Pancreas (tissue), 10 donors: Measurements from ENCODE around the gene CX3CL1. TPM values are rescaled to one million over a fixed set of nuclear protein-coding genes. Genes with fewer than 3 reads are reported as not detected.
"Not testable (repeated sequence)": the region's sequence is repeated elsewhere in the genome, so short reads cannot be mapped to it uniquely, and the experiment has no call there.

Experiments used
- ATAC-seq, 4 donors: fragments of 200-7000 bp; cut with Tn5 transposase; one replicate each; pipeline versions ENCODE4 v1.8.0 to v1.9.1; 2020; ENCODE audit warnings: mild to moderate bottlenecking in 4 of 4, moderate library complexity in 4 of 4
- DNase-seq, 6 donors: peaks; one replicate each; pipeline ENCODE4 v3.0.0-alpha.2; 2020
- FAIRE-seq: peaks from 2 replicates; lab custom pipeline; 2012; peaks lifted over from hg19 to GRCh38; lab: Jason Lieb, UNC
- H3K27ac ChIP-seq, 4 donors: fragments of 200-600 bp; sonication (generic); 1 replicate in 3 of 4; 2 replicates in 1 of 4; pipeline versions ENCODE4 v1.5.0 to v1.8.0; 2020
- H3K27me3 ChIP-seq, 4 donors: fragments of 200-600 bp; one replicate each; pipeline ENCODE4 v1.8.0; 2021
- H3K36me3 ChIP-seq, 3 donors: fragments of 200-600 bp; sonication (generic) in 1 of 3; one replicate each; pipeline versions ENCODE4 v1.5.0 to v1.8.0; 2020 to 2021
- H3K4me1 ChIP-seq, 3 donors: fragments of 200-600 bp; one replicate each; pipeline ENCODE4 v1.8.0; 2021
- H3K4me3 ChIP-seq, 4 donors: fragments of 200-600 bp; sonication (generic) in 2 of 4; one replicate each; pipeline versions ENCODE4 v1.5.0 to v1.8.0; 2020 to 2021
- H3K9me3 ChIP-seq, 4 donors: fragments of 200-600 bp; one replicate each; pipeline ENCODE4 v1.8.0; 2021
- CTCF ChIP-seq, 4 donors: fragments of 200-600 bp; sonication (generic) in 3 of 4; IDR thresholded peaks; one replicate each; pipeline versions ENCODE4 v1.5.0 to v1.8.0; 2021; ENCODE audit warnings: antibody characterized with exemption in 4 of 4
- WGBS, 2 donors: extraction: QIAGEN DNeasy Blood & Tissue Kit; methylation state at CpG; one replicate each; pipeline ENCODE4 v1.1.7; 2013; 5-methylcytosine and 5-hydroxymethylcytosine counted together
- intact Hi-C, 3 donors: fragments of 100-400 bp; cut with DNase I; formaldehyde crosslinking; loops; one replicate each; pipeline versions ENCODE4 v1.11.1 to v1.14.2; 2022
- polyA plus RNA-seq, 2 donors: library from polyadenylated mRNA; stranded (reverse); fragments of 200-250 nt; gene quantifications; one replicate each; pipeline ENCODE4 v1.2.3, GENCODE V29; 2013
- total RNA-seq, 6 donors: library from RNA; stranded (reverse); fragmentation: NEBNext Ultra II Directional in 4 of 6; extraction: Animal tissue kit (Norgen Biotek cat#: 25700) in 4 of 6; gene quantifications; one replicate each; pipeline versions ENCODE4 v1.2.1 to v1.2.4, GENCODE V29; 2021 to 2023
- donor health status: healthy with polysubstance abuse.
- donor health status: DM: no; HTN: no; CAD: no; lungs with moderate emphysema.
- donor health status: DM: no; HTN: no; CAD: no.
- donor health status: control.
- donor health status: control.
- donor health status: Bipolar disorder and iron deficiency.
- donor health status: DM: yes; HTN: yes; CAD: no.
- donor health status: DM: no; HTN: no; CAD: no.
- donor health status: DM: no; HTN: no; CAD: no.
- donor health status: DM: yes; HTN: yes; CAD: no.

The CX3CL1 gene
- total and polyA plus RNA-seq, 8 donors = 4.6 to 21.3 (median 7.4) TPM

GRCh38 chr16:57394444-57394843 is 22.2 kb downstream of the CX3CL1 start:
- Histone ChIP-seq H3K9me3 (no peaks in the 10 kb centered on the region), H3K36me3 (no peaks in the 10 kb centered on the region), H3K4me1 (peaks cover 0 to 2% (median 0%) of the 10 kb centered on the region in 3 donors), H3K27me3 (no peaks in the 10 kb centered on the region), H3K4me3 (no peak overlapping the region), H3K27ac (no peak overlapping the region)
- peak in 3 of 4 donors; percentile 11 to 43 (median 32) for ATAC-seq
- peak in 1 of 6 donors; percentile 31 for DNase-seq
- TF ChIP-seq CTCF (IDR thresholded peaks at IDR 0.05) = no peak
- WGBS, 2 donors = 39 to 46% methylated on average over 7 of the region's 7 CpGs
- no peak for FAIRE-seq
- intact Hi-C loops = no loop called here

- H3K9me3 ChIP-seq = no peaks in the 10 kb centered on the region
- TF ChIP-seq CTCF (IDR thresholded peaks at IDR 0.05) = no peak
- no peak for FAIRE-seq
- no peak overlapping the region for H3K27ac ChIP-seq
- WGBS, 2 donors = 73 to 80% methylated on average over 5 of the region's 5 CpGs
- no peaks in the 10 kb centered on the region for H3K36me3 ChIP-seq
- intact Hi-C loops = no loop called here
- H3K27me3 ChIP-seq = no peaks in the 10 kb centered on the region
- peaks cover 0 to 2% (median 0%) of the 10 kb centered on the region in 3 donors for H3K4me1 ChIP-seq
- ATAC-seq = no peak
- no peak overlapping the region for H3K4me3 ChIP-seq
- no peak for DNase-seq
Observed at GRCh38 chr16:57395026-57395425, 22.7 kb downstream of the CX3CL1 start.

- ATAC-seq (no peak), DNase-seq (no peak), FAIRE-seq (no peak)
- Histone ChIP-seq H3K9me3 (no peaks in the 10 kb centered on the region), H3K27ac (no peak overlapping the region), H3K27me3 (no peaks in the 10 kb centered on the region), H3K4me1 (peaks cover 0 to 2% (median 0%) of the 10 kb centered on the region in 3 donors), H3K4me3 (no peak overlapping the region), H3K36me3 (no peaks in the 10 kb centered on the region)
- intact Hi-C loops = no loop called here
- WGBS, 2 donors = 82 to 87% methylated on average over 4 of the region's 4 CpGs
- no peak for TF ChIP-seq CTCF (IDR thresholded peaks at IDR 0.05)
Observed at GRCh38 chr16:57396786-57397185, 24.5 kb downstream of the CX3CL1 start.

- intact Hi-C loops, FAIRE-seq, H3K27ac ChIP-seq, H3K4me1 ChIP-seq, ATAC-seq, H3K9me3 ChIP-seq, DNase-seq, H3K27me3 ChIP-seq, H3K4me3 ChIP-seq, H3K36me3 ChIP-seq: not testable (repeated sequence)
- 75 to 84% methylated on average over 4 of the region's 4 CpGs for WGBS, 2 donors
Observed at GRCh38 chr16:57397493-57397892, 25.2 kb downstream of the CX3CL1 start.

GRCh38 chr16:57401943-57402640 is 29.8 kb downstream of the CX3CL1 start:
- Histone ChIP-seq H3K27me3 (no peaks in the 10 kb centered on the region), H3K4me1 (no peaks in the 10 kb centered on the region), H3K27ac (no peak overlapping the region), H3K9me3 (no peaks in the 10 kb centered on the region), H3K36me3 (no peaks in the 10 kb centered on the region), H3K4me3 (no peak overlapping the region)
- no peak for TF ChIP-seq CTCF (IDR thresholded peaks at IDR 0.05)
- DNase-seq (no peak), ATAC-seq (no peak), FAIRE-seq (no peak)
- intact Hi-C loops = no loop called here
- 49 to 55% methylated on average over 7 of the region's 7 CpGs for WGBS, 2 donors
